CD8-positive, alpha-beta memory T cell (primary cell): ENCODE results near the gene YBX3. TPM values are rescaled to one million over a fixed set of nuclear protein-coding genes. Genes with fewer than 3 reads are reported as not detected.
"Not testable (repeated sequence)": the region's sequence is repeated elsewhere in the genome, so short reads cannot be mapped to it uniquely, and the experiment has no call there.

Experiments used
- CTCF ChIA-PET: fragments of 350-600 bp; sonication (Branson Sonifier 250); formaldehyde crosslinking; loops from one replicate; lab custom pipeline; 2021; ENCODE audit warnings: antibody characterized with exemption; lab: Charles Lee
- POLR2A ChIA-PET: fragments of 350-600 bp; sonication (Branson Sonifier 250); formaldehyde crosslinking; loops from one replicate; lab custom pipeline; 2021; ENCODE audit warnings: antibody characterized with exemption; lab: Charles Lee
- DNase-seq, 5 donors: peaks; one replicate each; pipeline versions ENCODE4 v3.0.0 to v3.0.0-alpha.2; 2020 to 2022; ENCODE audit warnings: mixed read lengths in 1 of 5
- H3K27ac ChIP-seq: one replicate; pipeline ENCODE4 v1.7.0; 2013; ENCODE audit warnings: low read depth, mild to moderate bottlenecking, low read length, moderate library complexity
- H3K27me3 ChIP-seq: 2 replicates; pipeline ENCODE4 v1.7.0; 2013; ENCODE audit warnings: low read length, mild to moderate bottlenecking; ENCODE audit not compliant: insufficient read depth, poor library complexity, severe bottlenecking
- H3K36me3 ChIP-seq: 2 replicates; pipeline ENCODE4 v1.7.0; 2013; ENCODE audit warnings: mild to moderate bottlenecking, low read length, moderate library complexity; ENCODE audit not compliant: insufficient read depth
- H3K4me1 ChIP-seq: 2 replicates; pipeline ENCODE4 v1.7.0; 2013; ENCODE audit warnings: mild to moderate bottlenecking, low read length, moderate library complexity; ENCODE audit not compliant: insufficient read depth
- H3K4me3 ChIP-seq: 2 replicates; pipeline ENCODE4 v1.7.0; 2013; ENCODE audit warnings: mild to moderate bottlenecking, low read length
- H3K9me3 ChIP-seq: 2 replicates; pipeline ENCODE4 v1.7.0; 2013; ENCODE audit warnings: mild to moderate bottlenecking, low read length
- H3K27ac Mint-ChIP-seq, 8 donors: one replicate each; pipeline ENCODE4 v1.8.0; 2020 to 2021; ENCODE audit warnings: mixed read lengths in 8 of 8, mild to moderate bottlenecking in 6 of 8, inconsistent platforms in 3 of 8, moderate library complexity in 3 of 8
- H3K27me3 Mint-ChIP-seq, 2 donors: one replicate each; pipeline ENCODE4 v1.8.0; 2020 to 2021; ENCODE audit warnings: mixed read lengths in 2 of 2, mild to moderate bottlenecking in 1 of 2, moderate library complexity in 1 of 2
- H3K36me3 Mint-ChIP-seq, 3 donors: one replicate each; pipeline ENCODE4 v1.8.0; 2020 to 2021; ENCODE audit warnings: mixed read lengths in 3 of 3, inconsistent platforms in 1 of 3, mild to moderate bottlenecking in 1 of 3
- H3K4me1 Mint-ChIP-seq, 3 donors: one replicate each; pipeline ENCODE4 v1.8.0; 2020 to 2021; ENCODE audit warnings: mixed read lengths in 3 of 3, inconsistent platforms in 1 of 3, mild to moderate bottlenecking in 1 of 3
- H3K4me3 Mint-ChIP-seq, 7 donors: one replicate each; pipeline ENCODE4 v1.8.0; 2020 to 2021; ENCODE audit warnings: mixed read lengths in 7 of 7, mild to moderate bottlenecking in 6 of 7, moderate library complexity in 4 of 7, inconsistent platforms in 2 of 7
- H3K9me3 Mint-ChIP-seq, 5 donors: one replicate each; pipeline ENCODE4 v1.8.0; 2020 to 2022; ENCODE audit warnings: mixed read lengths in 5 of 5, mild to moderate bottlenecking in 3 of 5, moderate library complexity in 2 of 5, inconsistent platforms in 1 of 5
- polyA plus RNA-seq: library from polyadenylated mRNA; unstranded; fragments of 300-500 nt; fragmentation: Illumina TruSeq; gene quantifications from one replicate; pipeline ENCODE4 v1.2.3, GENCODE V29; 2021
- total RNA-seq, 2 experiments: library from RNA; stranded (reverse); gene quantifications; one replicate each; pipeline ENCODE4 v1.2.3, GENCODE V29; 2021

Gene YBX3
- total and polyA plus RNA-seq, 3 experiments from 2014 or later = 40.5 to 251 (median 222) TPM

DNA sequence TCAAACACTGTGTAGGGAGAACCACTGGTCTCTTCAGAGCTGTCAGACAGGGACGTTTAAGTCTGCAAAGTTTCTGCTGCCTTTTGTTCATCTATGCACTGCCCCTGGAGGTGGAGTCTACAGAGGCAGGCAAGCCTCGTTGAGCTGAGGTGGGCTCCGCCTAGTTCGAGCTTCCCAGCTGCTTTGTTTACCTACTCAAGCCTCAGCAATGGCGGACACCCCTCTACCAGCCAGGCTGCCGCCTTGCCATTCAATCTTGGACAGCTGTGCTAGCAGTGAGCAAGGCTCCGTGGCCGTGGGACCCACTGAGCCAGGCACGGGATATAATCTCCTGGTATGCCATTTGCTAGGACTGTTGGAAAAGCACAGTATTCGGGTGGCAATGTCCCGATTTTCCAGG lies 24.6 kb upstream of the YBX3 start:
- Histone ChIP-seq H3K27me3 (peaks cover 3% of the 10 kb centered on the region), H3K36me3 (no peaks in the 10 kb centered on the region), H3K4me1 (peaks cover 5% of the 10 kb centered on the region), H3K9me3 (no peaks in the 10 kb centered on the region), H3K27ac (no peak overlapping the region), H3K4me3 (no peak overlapping the region)
- Mint-ChIP-seq H3K4me1 (peaks cover 6 to 14% (median 8%) of the 10 kb centered on the region in 3 donors), H3K36me3 (no peaks in the 10 kb centered on the region), H3K4me3 (no peak overlapping the region), H3K27ac (no peak overlapping the region), H3K27me3 (peaks cover 23 to 33% of the 10 kb centered on the region in 2 donors), H3K9me3 (no peaks in the 10 kb centered on the region)
- CTCF ChIA-PET = interaction anchor here (1.9 kb wide), 1 partner anchor 595 kb away, joined by 4 read pairs; no protein-coding TSS in a partner anchor
- POLR2A ChIA-PET = no interaction called here
- no peak for DNase-seq

GRCh38 chr12:10743420-10743819 lies 20.3 kb upstream of the YBX3 start:
- H3K36me3 Mint-ChIP-seq, H3K4me3 ChIP-seq, H3K27me3 ChIP-seq, H3K9me3 Mint-ChIP-seq, DNase-seq, CTCF ChIA-PET, H3K4me1 ChIP-seq, H3K36me3 ChIP-seq, H3K4me3 Mint-ChIP-seq, H3K27ac ChIP-seq, H3K27ac Mint-ChIP-seq, POLR2A ChIA-PET, H3K4me1 Mint-ChIP-seq, H3K9me3 ChIP-seq: not testable (repeated sequence)
- peaks cover 11 to 20% of the 10 kb centered on the region in 2 donors for H3K27me3 Mint-ChIP-seq

DNA sequence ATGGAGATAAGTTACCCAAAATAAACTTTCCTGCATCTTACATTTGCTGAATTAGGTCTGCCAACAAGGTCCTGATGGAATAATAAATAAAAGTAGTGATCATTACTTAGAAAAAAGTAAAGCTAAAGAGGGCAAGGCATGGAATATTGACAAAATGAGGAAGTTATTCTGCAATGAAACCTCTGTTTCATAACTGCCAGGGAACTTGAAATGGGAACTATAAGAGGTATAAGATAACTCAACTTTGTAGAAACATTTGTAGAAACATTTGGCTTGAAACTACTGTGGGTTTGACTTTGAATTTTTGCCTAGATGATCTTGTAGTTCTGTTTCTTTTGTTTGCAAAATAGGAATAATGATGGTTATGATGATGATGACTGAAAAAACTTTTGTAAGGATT lies 18.7 kb upstream of the YBX3 start:
- Mint-ChIP-seq H3K36me3 (no peaks in the 10 kb centered on the region), H3K9me3 (no peaks in the 10 kb centered on the region), H3K4me1 (no peaks in the 10 kb centered on the region), H3K27ac (no peak overlapping the region), H3K27me3 (peaks cover 5 to 15% of the 10 kb centered on the region in 2 donors), H3K4me3 (no peak overlapping the region)
- ChIA-PET POLR2A (no interaction called here), CTCF (no interaction called here)
- Histone ChIP-seq H3K4me3 (no peak overlapping the region), H3K36me3 (no peaks in the 10 kb centered on the region), H3K9me3 (no peaks in the 10 kb centered on the region), H3K4me1 (no peaks in the 10 kb centered on the region), H3K27me3 (no peaks in the 10 kb centered on the region), H3K27ac (no peak overlapping the region)
- no peak for DNase-seq

DNA sequence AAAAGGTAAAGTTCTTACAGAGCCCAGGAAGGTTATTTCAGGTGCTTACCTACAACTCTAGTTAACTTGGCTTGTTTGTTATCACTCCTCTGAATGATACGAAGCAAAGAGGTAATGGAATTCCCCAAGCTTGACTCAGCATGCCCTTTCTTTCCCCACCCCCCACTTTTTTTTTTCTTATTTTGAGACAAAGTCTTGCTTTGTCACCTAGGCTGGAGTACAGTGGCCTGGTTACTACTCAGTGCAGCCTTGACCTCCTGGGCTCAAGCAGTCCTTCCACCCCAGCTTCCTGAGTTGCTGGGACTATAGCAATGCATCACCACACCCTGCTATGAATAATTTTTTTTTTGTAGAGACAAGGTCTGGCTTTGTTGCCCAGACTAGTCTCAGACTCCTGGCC lies 17.1 kb upstream of the YBX3 start:
- no peaks in the 10 kb centered on the region for H3K36me3 Mint-ChIP-seq
- H3K4me1 Mint-ChIP-seq = no peaks in the 10 kb centered on the region
- peak overlapping the region in 1 of 8 donors; percentile 6 for H3K27ac Mint-ChIP-seq
- Histone ChIP-seq H3K36me3 (no peaks in the 10 kb centered on the region), H3K9me3 (no peaks in the 10 kb centered on the region), H3K4me3 (no peak overlapping the region), H3K4me1 (no peaks in the 10 kb centered on the region), H3K27me3 (no peaks in the 10 kb centered on the region), H3K27ac (no peak overlapping the region)
- POLR2A ChIA-PET = no interaction called here
- DNase-seq = no peak
- no peaks in the 10 kb centered on the region for H3K9me3 Mint-ChIP-seq
- H3K27me3 Mint-ChIP-seq = peaks cover 1 to 8% of the 10 kb centered on the region in 2 donors
- CTCF ChIA-PET = interaction anchor here (1.2 to 1.8 kb wide), 2 partner anchors 10 to 504 kb away, joined by 4 to 6 read pairs; no protein-coding TSS in a partner anchor
- no peak overlapping the region for H3K4me3 Mint-ChIP-seq

GRCh38 chr12:10739157-10740118 lies 16.3 kb upstream of the YBX3 start:
- no peak for DNase-seq

GRCh38 chr12:10737249-10737648 lies 14.1 kb upstream of the YBX3 start:
- ChIA-PET POLR2A (no interaction called here), CTCF (interaction anchor here (2.0 kb wide), 1 partner anchor 13 kb away, joined by 7 read pairs; no protein-coding TSS in a partner anchor)
- no peaks in the 10 kb centered on the region for H3K4me1 ChIP-seq
- no peaks in the 10 kb centered on the region for H3K36me3 ChIP-seq
- no peak overlapping the region for H3K4me3 Mint-ChIP-seq
- no peaks in the 10 kb centered on the region for H3K4me1 Mint-ChIP-seq
- H3K27ac ChIP-seq = no peak overlapping the region
- DNase-seq = no peak
- no peak overlapping the region for H3K27ac Mint-ChIP-seq
- H3K4me3 ChIP-seq = no peak overlapping the region
- H3K27me3 Mint-ChIP-seq = peaks cover 8 to 12% of the 10 kb centered on the region in 2 donors
- no peaks in the 10 kb centered on the region for H3K27me3 ChIP-seq
- H3K9me3 ChIP-seq = no peaks in the 10 kb centered on the region
- H3K36me3 Mint-ChIP-seq = no peaks in the 10 kb centered on the region
- no peaks in the 10 kb centered on the region for H3K9me3 Mint-ChIP-seq

More at GRCh38 chr12:10739157-10740118, 16.3 kb upstream of the YBX3 start:
- Histone ChIP-seq H3K4me1 (no peaks in the 10 kb centered on the region), H3K4me3 (no peak overlapping the region), H3K9me3 (no peaks in the 10 kb centered on the region), H3K27me3 (no peaks in the 10 kb centered on the region), H3K36me3 (no peaks in the 10 kb centered on the region), H3K27ac (no peak overlapping the region)
- Mint-ChIP-seq H3K4me3 (no peak overlapping the region), H3K4me1 (no peaks in the 10 kb centered on the region), H3K27me3 (peaks cover under 1 to 1% of the 10 kb centered on the region in 2 donors), H3K9me3 (no peaks in the 10 kb centered on the region), H3K36me3 (no peaks in the 10 kb centered on the region), H3K27ac (peak overlapping the region in 1 of 8 donors; percentile 7)
- POLR2A ChIA-PET = no interaction called here
- CTCF ChIA-PET = interaction anchor here (1.2 to 1.8 kb wide), 2 partner anchors 11 to 504 kb away, joined by 4 to 6 read pairs; no protein-coding TSS in a partner anchor

- no peak for DNase-seq
- Histone ChIP-seq H3K36me3 (no peaks in the 10 kb centered on the region), H3K9me3 (no peaks in the 10 kb centered on the region), H3K4me1 (no peaks in the 10 kb centered on the region), H3K4me3 (no peak overlapping the region), H3K27me3 (no peaks in the 10 kb centered on the region), H3K27ac (no peak overlapping the region)
- ChIA-PET POLR2A (interaction anchor here (0.7 kb wide), 1 partner anchor 12 kb away, joined by 3 read pairs; no protein-coding TSS in a partner anchor), CTCF (interaction anchor here (2.0 kb wide), 1 partner anchor 13 kb away, joined by 7 read pairs; no protein-coding TSS in a partner anchor)
- Mint-ChIP-seq H3K27ac (no peak overlapping the region), H3K27me3 (peaks cover 8 to 17% of the 10 kb centered on the region in 2 donors), H3K9me3 (no peaks in the 10 kb centered on the region), H3K36me3 (peaks cover 0 to 4% (median 0%) of the 10 kb centered on the region in 3 donors), H3K4me3 (no peak overlapping the region), H3K4me1 (no peaks in the 10 kb centered on the region)
Measured at GRCh38 chr12:10736463-10736862, 13.3 kb upstream of the YBX3 start.

DNA sequence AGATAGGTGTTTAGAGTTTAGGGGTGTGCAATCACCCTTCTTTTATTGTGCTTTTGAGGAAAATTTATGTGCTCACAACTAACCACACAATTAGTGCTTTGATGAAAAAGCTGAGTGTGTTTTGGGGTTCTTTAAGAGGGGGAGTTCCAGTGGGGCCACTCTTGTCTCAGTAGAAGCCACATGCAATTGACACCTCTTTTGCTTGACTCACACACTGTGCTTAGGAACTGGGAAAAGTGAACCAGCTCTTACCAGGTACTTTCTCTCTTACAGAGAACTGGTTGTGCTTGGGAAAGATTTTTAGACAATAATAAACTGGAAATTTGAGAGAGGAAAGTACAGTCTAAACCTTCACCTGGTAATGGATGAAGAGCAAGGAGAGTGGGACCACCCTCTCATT lies 12.3 kb upstream of the YBX3 start:
- DNase-seq = no peak
- POLR2A ChIA-PET = no interaction called here
- Mint-ChIP-seq H3K4me3 (no peak overlapping the region), H3K27me3 (peaks cover 8 to 19% of the 10 kb centered on the region in 2 donors), H3K27ac (no peak overlapping the region), H3K4me1 (no peaks in the 10 kb centered on the region), H3K9me3 (no peaks in the 10 kb centered on the region), H3K36me3 (peaks cover 0 to 4% (median 0%) of the 10 kb centered on the region in 3 donors)
- H3K36me3 ChIP-seq = no peaks in the 10 kb centered on the region
- H3K27ac ChIP-seq = no peak overlapping the region
- no peak overlapping the region for H3K4me3 ChIP-seq
- no peaks in the 10 kb centered on the region for H3K27me3 ChIP-seq
- CTCF ChIA-PET = interaction anchor here (2.0 kb wide), 1 partner anchor 14 kb away, joined by 7 read pairs; no protein-coding TSS in a partner anchor
- H3K4me1 ChIP-seq = no peaks in the 10 kb centered on the region
- no peaks in the 10 kb centered on the region for H3K9me3 ChIP-seq
